IMR-90 (cell line): ENCODE data around the gene RGS19. TPM values are rescaled to one million over a fixed set of nuclear protein-coding genes. Genes with fewer than 3 reads are reported as not detected.

ENCODE experiments used
- ATAC-seq: fragments of 200-7000 bp; cut with Tn5 transposase; 2 replicates; pipeline ENCODE4 v1.9.1; 2020; ENCODE audit warnings: low read depth, mild to moderate bottlenecking, moderate library complexity
- BruUV-seq: library from RNA; stranded (reverse); fragments of 400-500 nt; replicated peaks from 2 replicates; lab custom pipeline; 2021; lab: Mats Ljungman, UMichigan
- CTCF ChIA-PET: fragments of 300-600 bp; formaldehyde crosslinking; extraction: SDS; loops from one replicate; lab custom pipeline; 2021; ENCODE audit warnings: antibody characterized with exemption; lab: Yijun Ruan, JAX
- POLR2A ChIA-PET: fragments of 300-600 bp; sonication (Branson Sonifier 250); formaldehyde crosslinking; loops from one replicate; lab custom pipeline; 2022; ENCODE audit warnings: antibody characterized with exemption; ENCODE audit not compliant: unreplicated experiment; lab: Charles Lee
- DNase-seq: peaks from one replicate; pipeline ENCODE4 v3.0.0; 2013
- H2AFZ ChIP-seq: replicated peaks from 2 replicates; pipeline ENCODE3; 2013; ENCODE audit warnings: low read length, mild to moderate bottlenecking; ENCODE audit not compliant: poor library complexity
- H2AK5ac ChIP-seq: 2 replicates; pipeline ENCODE4 v1.6.1; 2013; ENCODE audit warnings: low read depth, low read length, inconsistent platforms
- H2AK9ac ChIP-seq: replicated peaks from 2 replicates; pipeline ENCODE3; 2013; ENCODE audit warnings: mild to moderate bottlenecking, low read depth, low read length, moderate library complexity; ENCODE audit not compliant: poor library complexity
- H2BK120ac ChIP-seq: 2 replicates; pipeline ENCODE4 v1.6.1; 2013; ENCODE audit warnings: low read depth, low read length, inconsistent platforms
- H2BK15ac ChIP-seq: 3 replicates; pipeline ENCODE4 v1.6.1; 2013; ENCODE audit warnings: low read depth, low read length, inconsistent platforms
- H2BK20ac ChIP-seq: 2 replicates; pipeline ENCODE4 v1.6.1; 2013; ENCODE audit warnings: low read depth, mild to moderate bottlenecking, inconsistent platforms, low read length, moderate library complexity
- H2BK5ac ChIP-seq: 2 replicates; pipeline ENCODE4 v1.6.1; 2013; ENCODE audit warnings: mild to moderate bottlenecking, low read depth, low read length, inconsistent platforms; ENCODE audit not compliant: poor library complexity, severe bottlenecking
- H3K14ac ChIP-seq: replicated peaks from 2 replicates; pipeline ENCODE4 v1.6.1; 2013; ENCODE audit warnings: low read depth, low read length, inconsistent platforms
- H3K18ac ChIP-seq: 2 replicates; pipeline ENCODE4 v1.6.1; 2013; ENCODE audit warnings: low read depth, low read length, control low read depth
- H3K23ac ChIP-seq: 2 replicates; pipeline ENCODE4 v1.6.1; 2013; ENCODE audit warnings: low read depth, low read length, inconsistent platforms
- H3K27ac ChIP-seq: 2 replicates; pipeline ENCODE4 v1.5.1; 2013; ENCODE audit warnings: mild to moderate bottlenecking, control low read depth, low read length; ENCODE audit not compliant: insufficient read depth
- H3K27me3 ChIP-seq: 2 replicates; pipeline ENCODE4 v1.6.1; 2013; ENCODE audit warnings: low read length; ENCODE audit not compliant: control insufficient read depth, insufficient read depth
- H3K36me3 ChIP-seq: 2 replicates; pipeline ENCODE4 v1.6.1; 2013; ENCODE audit warnings: low read length, mixed read lengths; ENCODE audit not compliant: control insufficient read depth, insufficient read depth
- H3K4ac ChIP-seq: 2 replicates; pipeline ENCODE4 v1.6.1; 2013; ENCODE audit warnings: low read depth, low read length, inconsistent platforms
- H3K4me1 ChIP-seq: 2 replicates; pipeline ENCODE4 v1.6.1; 2013; ENCODE audit warnings: low read length, mixed read lengths; ENCODE audit not compliant: control insufficient read depth, insufficient read depth
- H3K4me2 ChIP-seq: 2 replicates; pipeline ENCODE4 v1.6.1; 2013; ENCODE audit warnings: low read depth, mild to moderate bottlenecking, control low read depth, low read length, moderate library complexity
- H3K4me3 ChIP-seq: 2 replicates; pipeline ENCODE4 v1.5.1; 2013; ENCODE audit warnings: low read depth, mild to moderate bottlenecking, control low read depth, low read length, moderate library complexity; ENCODE audit not compliant: insufficient read depth
- H3K56ac ChIP-seq: 2 replicates; pipeline ENCODE4 v1.6.1; 2013; ENCODE audit warnings: low read length, inconsistent platforms; ENCODE audit not compliant: insufficient read depth; ENCODE audit errors: extremely low read depth
- H3K79me1 ChIP-seq, 2 experiments: 2 replicates each; pipeline ENCODE4 v1.6.1; 2013; ENCODE audit warnings: low read length in 2 of 2, inconsistent platforms in 1 of 2, low read depth in 1 of 2
- H3K9ac ChIP-seq: 2 replicates; pipeline ENCODE4 v1.6.1; 2013; ENCODE audit warnings: low read depth, low read length, control low read depth
- H3K9me1 ChIP-seq: 2 replicates; pipeline ENCODE4 v1.6.1; 2013; ENCODE audit warnings: low read length, inconsistent platforms; ENCODE audit not compliant: insufficient read depth
- H3K9me3 ChIP-seq: 2 replicates; pipeline ENCODE4 v1.6.1; 2013; ENCODE audit warnings: low read length; ENCODE audit not compliant: control insufficient read depth, insufficient read depth
- H4K20me1 ChIP-seq: 2 replicates; pipeline ENCODE4 v1.6.1; 2013; ENCODE audit warnings: low read length, inconsistent platforms; ENCODE audit not compliant: insufficient read depth
- H4K5ac ChIP-seq: 2 replicates; pipeline ENCODE4 v1.6.1; 2013; ENCODE audit warnings: mild to moderate bottlenecking, low read depth, low read length, control low read depth
- H4K8ac ChIP-seq, 2 experiments: 2 replicates each; pipeline ENCODE4 v1.6.1; 2013; ENCODE audit warnings: low read depth in 2 of 2, low read length in 2 of 2, control low read depth in 1 of 2, inconsistent platforms in 1 of 2
- H4K91ac ChIP-seq: 2 replicates; pipeline ENCODE4 v1.6.1; 2013; ENCODE audit warnings: low read depth, low read length, inconsistent platforms; ENCODE audit not compliant: insufficient read depth
- CEBPB ChIP-seq: IDR thresholded peaks from 2 replicates; pipeline ENCODE4 v1.6.1; 2012; ENCODE audit warnings: low read depth, low read length, improper control_type of control experiment
- CHD1 ChIP-seq: IDR thresholded peaks from 2 replicates; pipeline ENCODE4 v1.6.1; 2012; ENCODE audit warnings: low read depth, low read length, improper control_type of control experiment
- ELK1 ChIP-seq: fragments of 150-350 bp; IDR thresholded peaks from 2 replicates; pipeline ENCODE4 v1.6.1; 2016; ENCODE audit warnings: low read depth, mild to moderate bottlenecking, low read length, moderate library complexity, borderline replicate concordance
- MAZ ChIP-seq: IDR thresholded peaks from 2 replicates; pipeline ENCODE4 v1.6.1; 2012; ENCODE audit warnings: low read depth, mild to moderate bottlenecking, low read length, improper control_type of control experiment, moderate library complexity, borderline replicate concordance
- MXI1 ChIP-seq: IDR thresholded peaks from 2 replicates; pipeline ENCODE4 v1.6.1; 2012; ENCODE audit warnings: low read depth, mild to moderate bottlenecking, low read length, moderate library complexity, borderline replicate concordance
- NFE2L2 ChIP-seq: fragments of 150-350 bp; IDR thresholded peaks from 2 replicates; pipeline ENCODE4 v1.6.1; 2016; ENCODE audit warnings: low read depth, mild to moderate bottlenecking, low read length
- RCOR1 ChIP-seq: IDR thresholded peaks from 2 replicates; pipeline ENCODE4 v1.6.1; 2012; ENCODE audit warnings: mild to moderate bottlenecking, low read length, improper control_type of control experiment; ENCODE audit not compliant: insufficient replicate concordance
- RFX5 ChIP-seq: IDR thresholded peaks from 2 replicates; pipeline ENCODE4 v1.8.0; 2012; ENCODE audit warnings: low read depth, mild to moderate bottlenecking, low read length, moderate library complexity
- SMC3 ChIP-seq: fragments of 150-350 bp; IDR thresholded peaks from 2 replicates; pipeline ENCODE4 v1.6.1; 2016; ENCODE audit warnings: low read depth, mild to moderate bottlenecking, antibody characterized with exemption, low read length, moderate library complexity
- USF2 ChIP-seq: fragments of 150-350 bp; IDR thresholded peaks from 2 replicates; pipeline ENCODE4 v1.6.1; 2017; ENCODE audit warnings: mild to moderate bottlenecking, antibody characterized with exemption, low read length, low read depth
- WGBS, 2 experiments: methylation state at CpG; one replicate each; pipeline versions ENCODE4 v1.1.5 to v1.1.7; 2013; ENCODE audit warnings: missing lambda C conversion rate in 2 of 2; ENCODE audit not compliant: insufficient read length in 1 of 2; ENCODE audit errors: extremely low coverage in 2 of 2; 5-methylcytosine and 5-hydroxymethylcytosine counted together
- dilution Hi-C: fragments of 300-500 bp; cut with HindIII; formaldehyde crosslinking; loops from one replicate; pipeline ENCODE4 v1.14.3; 2018; ENCODE audit warnings: low sequenced_read_pairs; ENCODE audit not compliant: unreplicated experiment
- in situ Hi-C: fragments of 300-500 bp; cut with MboI; formaldehyde crosslinking; loops from 3 replicates; pipeline ENCODE4 v1.14.3; 2019; ENCODE audit warnings: low sequenced_read_pairs, inconsistent platforms, mixed read lengths
- intact Hi-C: fragments of 100-400 bp; cut with micrococcal nuclease; formaldehyde crosslinking; loops from 2 replicates; pipeline ENCODE4 v1.10.0; 2022
- polyA plus RNA-seq, 3 experiments: library from polyadenylated mRNA; depleted of rRNA; stranded (reverse); fragments of >200 nt; gene quantifications; 2 replicates each; pipeline ENCODE4 v1.2.3, GENCODE V29; 2012; ENCODE audit warnings: low replicate concordance in 1 of 3
- total RNA-seq: library from RNA; depleted of rRNA; stranded (reverse); fragments of >200 nt; gene quantifications from 2 replicates; pipeline ENCODE4 v1.2.3, GENCODE V29; 2012

Gene RGS19
- total and polyA plus RNA-seq, 2 of the 4 experiments (the other 2 are of a cell fraction) = 7.7 to 17.5 TPM

DNA sequence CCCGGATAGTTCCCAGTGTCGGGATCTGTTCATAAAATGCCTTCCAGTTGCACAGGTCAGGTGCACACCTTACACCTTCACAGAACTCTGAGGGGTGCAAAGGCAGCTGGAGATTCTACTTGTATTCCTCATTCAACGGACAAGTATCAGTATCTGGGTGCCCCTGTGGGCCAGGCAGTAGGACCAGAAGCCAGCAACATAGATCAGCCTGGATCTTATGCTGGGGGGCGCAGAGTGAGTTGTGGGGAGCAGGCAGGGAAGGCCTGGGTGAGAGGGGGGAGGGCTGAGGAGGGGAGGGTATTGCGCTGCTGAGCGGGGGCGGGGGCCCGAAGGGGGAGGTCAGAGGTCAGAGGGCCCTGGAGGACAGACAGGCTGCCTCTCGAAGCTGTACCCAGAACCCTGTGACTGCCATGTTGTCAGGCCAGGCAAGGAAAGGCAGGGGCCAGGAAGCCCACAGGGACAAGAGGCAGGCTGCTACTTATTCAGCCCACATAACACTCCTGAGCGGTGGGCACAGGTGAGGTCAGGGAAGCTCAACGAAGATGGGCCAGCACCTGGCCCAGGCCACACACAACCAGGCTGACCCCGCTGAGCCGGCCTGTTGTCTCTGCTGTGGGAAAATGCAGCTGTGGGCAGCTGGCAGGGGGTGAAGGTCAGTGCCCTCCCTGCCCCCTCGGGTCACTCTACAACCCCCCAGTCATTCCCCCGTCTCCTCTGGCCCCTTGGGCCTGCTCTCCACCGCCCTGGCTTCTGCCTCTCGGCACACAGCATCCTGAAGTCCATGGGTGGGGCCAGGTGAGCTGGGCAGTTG is 1.7 kb upstream of the RGS19 start:
- no peak overlapping the region for H3K23ac ChIP-seq
- H2AFZ ChIP-seq = peak overlapping the region; percentile 83
- no peak overlapping the region for H2AK5ac ChIP-seq
- H3K4me2 ChIP-seq = no peak overlapping the region; the same call in 1 of the 2 replicates
- POLR2A ChIA-PET = no interaction called here
- 82% methylated on average over 5 of the region's 17 CpGs; no CpG with 5 or more reads in 1 of the 2 experiments for WGBS, 2 experiments
- intact Hi-C loops (no loop called here), dilution Hi-C loops (no loop called here), in situ Hi-C loops (no loop called here)
- no peak overlapping the region; the same call in 1 of the 2 replicates for H3K14ac ChIP-seq
- H3K27ac ChIP-seq = no peak overlapping the region
- no peak overlapping the region for H4K5ac ChIP-seq
- H3K9me3 ChIP-seq = peaks cover 1% of the 10 kb centered on the region; the same call in 1 of the 2 replicates
- CTCF ChIA-PET = interaction anchor here (0.6 kb wide), 1 partner anchor 22 kb away, joined by 3 read pairs; no protein-coding TSS in a partner anchor
- H3K4me3 ChIP-seq = no peak overlapping the region
- H4K91ac ChIP-seq = no peak overlapping the region
- no peak overlapping the region for H3K4ac ChIP-seq
- no peaks in the 10 kb centered on the region for H3K9me1 ChIP-seq
- no peak for ATAC-seq
- no peak for TF ChIP-seq CHD1
- no peak for TF ChIP-seq USF2
- TF ChIP-seq MXI1 = no peak
- no peak for TF ChIP-seq SMC3
- TF ChIP-seq RFX5 = no peak
- no peak for TF ChIP-seq RCOR1
- TF ChIP-seq ELK1 = no peak
- TF ChIP-seq CEBPB = no peak
- TF ChIP-seq MAZ = no peak
- TF ChIP-seq NFE2L2 = no peak
- H2BK15ac ChIP-seq = no peak overlapping the region
- peaks cover 15% of the 10 kb centered on the region for H4K20me1 ChIP-seq
- no peak overlapping the region for H2AK9ac ChIP-seq
- peaks cover 3% of the 10 kb centered on the region; the same call in 1 of the 2 replicates for H3K36me3 ChIP-seq
- peaks cover 17% of the 10 kb centered on the region for H3K4me1 ChIP-seq
- H2BK120ac ChIP-seq = no peak overlapping the region
- H3K9ac ChIP-seq = no peak overlapping the region
- no TSS peak for BruUV-seq
- H3K56ac ChIP-seq = no peak overlapping the region
- DNase-seq = no peak
- H2BK20ac ChIP-seq = no peak overlapping the region
- peaks cover 34% of the 10 kb centered on the region for H3K27me3 ChIP-seq
- no peak overlapping the region for H2BK5ac ChIP-seq
- H3K79me1 ChIP-seq = peaks cover 6 to 8% of the 10 kb centered on the region in 2 experiments; a peak in 3 of 4 replicates
- H4K8ac ChIP-seq = no peak overlapping the region
- no peak overlapping the region for H3K18ac ChIP-seq
